Jurkat, Clone E6-1 (cell line): ENCODE results near the gene RIC1. TPM values are rescaled to one million over a fixed set of nuclear protein-coding genes. Genes with fewer than 3 reads are reported as not detected.
"Not testable (repeated sequence)": the region's sequence is repeated elsewhere in the genome, so short reads cannot be mapped to it uniquely, and the experiment has no call there.

Experiments used
- DNase-seq: peaks from one replicate; pipeline ENCODE4 v3.0.0-alpha.2; 2011; ENCODE audit warnings: low read depth, low spot score
- H3K4me3 ChIP-seq: 2 replicates; pipeline ENCODE4 v1.5.1; 2011; ENCODE audit warnings: mild to moderate bottlenecking, low read length, control low read depth, moderate library complexity
- polyA plus RNA-seq: library from polyadenylated mRNA; unstranded; fragments of >200 nt; gene quantifications from one replicate; pipeline ENCODE4 v1.2.1, GENCODE V29; 2012; ENCODE audit warnings: missing spikeins; ENCODE audit not compliant: insufficient read length, insufficient read depth

The RIC1 gene, protein sequence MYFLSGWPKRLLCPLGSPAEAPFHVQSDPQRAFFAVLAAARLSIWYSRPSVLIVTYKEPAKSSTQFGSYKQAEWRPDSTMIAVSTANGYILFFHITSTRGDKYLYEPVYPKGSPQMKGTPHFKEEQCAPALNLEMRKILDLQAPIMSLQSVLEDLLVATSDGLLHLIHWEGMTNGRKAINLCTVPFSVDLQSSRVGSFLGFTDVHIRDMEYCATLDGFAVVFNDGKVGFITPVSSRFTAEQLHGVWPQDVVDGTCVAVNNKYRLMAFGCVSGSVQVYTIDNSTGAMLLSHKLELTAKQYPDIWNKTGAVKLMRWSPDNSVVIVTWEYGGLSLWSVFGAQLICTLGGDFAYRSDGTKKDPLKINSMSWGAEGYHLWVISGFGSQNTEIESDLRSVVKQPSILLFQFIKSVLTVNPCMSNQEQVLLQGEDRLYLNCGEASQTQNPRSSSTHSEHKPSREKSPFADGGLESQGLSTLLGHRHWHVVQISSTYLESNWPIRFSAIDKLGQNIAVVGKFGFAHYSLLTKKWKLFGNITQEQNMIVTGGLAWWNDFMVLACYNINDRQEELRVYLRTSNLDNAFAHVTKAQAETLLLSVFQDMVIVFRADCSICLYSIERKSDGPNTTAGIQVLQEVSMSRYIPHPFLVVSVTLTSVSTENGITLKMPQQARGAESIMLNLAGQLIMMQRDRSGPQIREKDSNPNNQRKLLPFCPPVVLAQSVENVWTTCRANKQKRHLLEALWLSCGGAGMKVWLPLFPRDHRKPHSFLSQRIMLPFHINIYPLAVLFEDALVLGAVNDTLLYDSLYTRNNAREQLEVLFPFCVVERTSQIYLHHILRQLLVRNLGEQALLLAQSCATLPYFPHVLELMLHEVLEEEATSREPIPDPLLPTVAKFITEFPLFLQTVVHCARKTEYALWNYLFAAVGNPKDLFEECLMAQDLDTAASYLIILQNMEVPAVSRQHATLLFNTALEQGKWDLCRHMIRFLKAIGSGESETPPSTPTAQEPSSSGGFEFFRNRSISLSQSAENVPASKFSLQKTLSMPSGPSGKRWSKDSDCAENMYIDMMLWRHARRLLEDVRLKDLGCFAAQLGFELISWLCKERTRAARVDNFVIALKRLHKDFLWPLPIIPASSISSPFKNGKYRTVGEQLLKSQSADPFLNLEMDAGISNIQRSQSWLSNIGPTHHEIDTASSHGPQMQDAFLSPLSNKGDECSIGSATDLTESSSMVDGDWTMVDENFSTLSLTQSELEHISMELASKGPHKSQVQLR (N-terminal part only)
- polyA plus RNA-seq: 14.2 TPM

GRCh38 chr9:5628530-5629311 lies at the start of gene RIC1:
TSS of gene RIC1 (plus strand) at chr9:5629107. CDS start at chr9:5629310, 203 bp downstream.
- peak within 1 kb of the TSS; percentile 98 for H3K4me3 ChIP-seq
- DNase-seq: peak; percentile 84

GRCh38 chr9:5579881-5580280 lies 49.0 kb upstream of the RIC1 start:
- no peak overlapping the region for H3K4me3 ChIP-seq
- DNase-seq: no peak

DNA sequence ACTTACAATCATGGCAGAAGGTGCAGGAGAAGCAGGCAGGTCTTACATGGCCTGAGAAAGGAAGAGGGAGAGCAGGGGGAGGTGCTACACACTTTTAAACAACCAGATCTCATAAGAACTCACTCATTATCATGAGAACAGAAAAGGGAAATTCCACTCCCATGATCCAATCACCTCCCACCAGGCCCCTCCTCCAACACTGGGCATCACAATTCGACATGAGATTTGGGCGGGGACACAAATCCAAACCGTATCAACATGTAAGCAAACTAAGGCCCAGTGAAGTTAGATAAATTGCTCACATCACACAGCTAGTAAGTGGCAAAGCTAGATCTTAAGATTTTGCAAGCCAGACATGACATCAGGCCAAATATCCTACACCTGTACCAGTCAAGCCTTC lies 48.3 kb upstream of the RIC1 start:
- H3K4me3 ChIP-seq: no peak overlapping the region
- DNase-seq: no peak

DNA sequence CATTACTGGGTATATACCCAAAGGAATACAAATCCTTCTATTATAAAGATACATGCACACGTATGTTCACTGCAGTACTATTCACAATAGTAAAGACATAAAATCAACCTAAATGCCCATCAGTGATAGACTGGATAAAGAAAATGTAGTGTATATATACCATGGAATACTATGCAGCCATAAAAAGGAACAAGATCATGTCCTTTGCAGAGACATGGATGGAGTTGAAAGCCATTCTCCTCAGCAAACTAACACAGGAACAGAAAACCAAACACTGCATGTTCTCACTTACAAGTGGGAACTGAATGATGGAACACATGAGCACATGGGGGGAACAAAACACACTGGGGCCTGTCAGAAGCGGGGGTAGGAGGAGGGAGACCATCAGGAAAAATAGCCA lies 47.2 kb upstream of the RIC1 start:
- DNase-seq: not testable (repeated sequence)

GRCh38 chr9:5582835-5583195 lies 46.1 kb upstream of the RIC1 start:
- DNase-seq: no peak
- H3K4me3 ChIP-seq: no peak overlapping the region

More for the DNA sequence above, 47.2 kb upstream of the RIC1 start:
- not testable (repeated sequence) for H3K4me3 ChIP-seq

GRCh38 chr9:5586391-5586802 lies 42.5 kb upstream of the RIC1 start:
- H3K4me3 ChIP-seq: no peak overlapping the region
- no peak for DNase-seq

DNA sequence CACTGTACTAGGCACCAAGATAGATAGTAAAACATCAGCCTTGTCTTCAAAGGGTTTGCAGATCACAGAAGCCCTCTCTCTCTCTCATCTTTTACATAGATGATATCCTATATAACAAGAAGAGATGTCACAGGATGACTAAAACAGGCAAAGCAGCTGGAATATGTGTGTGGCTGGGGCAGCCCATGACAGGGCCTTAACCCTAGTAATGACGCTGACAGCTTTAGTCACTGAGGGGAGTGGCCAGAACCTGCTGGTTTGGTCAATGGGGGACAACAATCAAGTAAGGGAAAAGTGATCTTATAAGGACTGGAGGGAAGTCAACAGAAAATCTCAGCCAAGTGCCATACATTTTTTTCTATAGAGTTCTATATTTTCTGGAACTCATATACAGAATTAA lies 41.9 kb upstream of the RIC1 start:
- no peak overlapping the region for H3K4me3 ChIP-seq
- DNase-seq: no peak

DNA sequence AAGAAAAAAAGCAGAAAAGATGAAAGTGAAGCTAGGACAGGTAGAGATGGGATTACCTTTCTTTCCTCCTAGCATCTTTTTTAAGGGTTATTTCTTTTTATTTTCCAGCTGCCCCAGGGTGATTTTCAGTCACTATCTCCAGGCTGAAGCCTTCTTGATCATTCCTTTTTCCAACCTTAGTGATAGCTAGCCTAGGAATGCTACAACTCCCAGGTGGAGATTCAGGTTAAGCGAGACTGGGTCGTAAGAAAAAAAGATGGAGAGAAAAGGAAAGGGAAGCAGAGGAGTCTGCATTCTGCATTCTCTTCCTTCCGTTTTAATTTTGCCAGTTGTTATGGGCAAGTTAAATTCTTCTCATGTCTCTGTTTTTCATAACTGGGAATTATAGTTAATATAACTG lies 36.7 kb upstream of the RIC1 start:
- no peak for DNase-seq
- no peak overlapping the region for H3K4me3 ChIP-seq

- no peak for DNase-seq
Observed at GRCh38 chr9:5592904-5593303, 36.0 kb upstream of the RIC1 start.

DNA sequence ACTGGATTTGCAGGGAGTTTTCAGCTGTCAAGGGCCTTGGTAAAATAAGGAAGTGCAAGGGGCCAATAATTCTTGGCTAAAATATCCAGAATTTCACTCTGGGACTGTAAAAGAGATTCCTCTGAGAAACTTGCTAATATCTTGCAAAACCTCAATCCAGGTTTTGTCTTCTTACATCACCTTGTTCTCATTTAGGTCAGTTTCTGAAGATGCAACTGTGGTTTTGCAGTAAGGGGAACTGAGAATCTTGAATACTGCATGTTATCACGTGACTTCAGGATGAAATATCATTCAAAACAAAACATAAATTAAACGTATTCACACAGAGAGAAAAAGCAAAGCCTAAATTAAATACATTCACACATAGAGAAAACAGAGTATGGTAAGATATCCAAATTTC lies 35.0 kb upstream of the RIC1 start:
- no peak for DNase-seq
- H3K4me3 ChIP-seq: no peak overlapping the region

More at GRCh38 chr9:5592904-5593303, 36.0 kb upstream of the RIC1 start:
- no peak overlapping the region for H3K4me3 ChIP-seq

DNA sequence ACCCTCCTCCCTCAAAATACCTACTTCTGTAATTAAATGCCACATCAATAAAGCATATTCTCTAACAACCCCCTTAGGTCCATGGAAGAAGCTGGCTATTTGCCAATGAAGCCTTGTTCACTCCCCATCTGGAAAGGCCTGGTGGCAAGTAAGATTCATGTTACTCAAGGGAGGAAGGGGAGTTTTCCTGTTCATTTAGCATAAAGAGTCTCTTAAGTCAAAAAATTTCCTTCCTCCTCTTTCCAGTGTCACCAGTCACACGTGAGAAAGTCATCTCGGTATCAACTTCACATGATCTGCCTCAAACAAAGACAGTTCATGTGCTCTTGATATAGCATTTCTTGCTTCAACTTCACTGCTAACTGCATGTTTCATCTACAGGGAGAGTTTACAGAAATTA lies 32.7 kb upstream of the RIC1 start:
- H3K4me3 ChIP-seq: no peak overlapping the region
- no peak for DNase-seq

GRCh38 chr9:5608298-5609225 lies 20.3 kb upstream of the RIC1 start:
- DNase-seq: no peak
- H3K4me3 ChIP-seq: no peak overlapping the region

- no peak overlapping the region for H3K4me3 ChIP-seq
- DNase-seq: no peak
Observed at GRCh38 chr9:5609226-5609596, 19.7 kb upstream of the RIC1 start.

GRCh38 chr9:5610491-5610890 lies 18.4 kb upstream of the RIC1 start:
- H3K4me3 ChIP-seq: no peak overlapping the region
- no peak for DNase-seq

GRCh38 chr9:5611321-5612184 lies 17.4 kb upstream of the RIC1 start:
- DNase-seq: no peak

DNA sequence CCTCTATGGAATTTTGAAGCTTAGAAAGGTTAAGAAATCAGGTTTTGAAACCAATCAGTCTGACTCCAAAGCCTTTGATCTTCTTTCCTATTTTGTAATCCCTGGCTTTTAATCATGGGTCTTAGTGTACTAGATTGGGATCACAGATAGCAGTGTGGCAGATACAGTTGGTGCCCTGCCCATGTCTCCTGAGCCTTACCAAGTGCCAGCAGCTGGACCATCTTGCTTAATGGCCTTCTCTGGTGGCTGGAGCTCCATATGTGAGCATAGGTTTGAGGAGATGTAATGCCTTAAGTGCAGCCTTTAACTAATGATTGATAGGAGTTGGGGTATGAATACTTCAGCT lies 16.7 kb upstream of the RIC1 start:
- no peak overlapping the region for H3K4me3 ChIP-seq
- no peak for DNase-seq

More at GRCh38 chr9:5611321-5612184, 17.4 kb upstream of the RIC1 start:
- H3K4me3 ChIP-seq: no peak overlapping the region

DNA sequence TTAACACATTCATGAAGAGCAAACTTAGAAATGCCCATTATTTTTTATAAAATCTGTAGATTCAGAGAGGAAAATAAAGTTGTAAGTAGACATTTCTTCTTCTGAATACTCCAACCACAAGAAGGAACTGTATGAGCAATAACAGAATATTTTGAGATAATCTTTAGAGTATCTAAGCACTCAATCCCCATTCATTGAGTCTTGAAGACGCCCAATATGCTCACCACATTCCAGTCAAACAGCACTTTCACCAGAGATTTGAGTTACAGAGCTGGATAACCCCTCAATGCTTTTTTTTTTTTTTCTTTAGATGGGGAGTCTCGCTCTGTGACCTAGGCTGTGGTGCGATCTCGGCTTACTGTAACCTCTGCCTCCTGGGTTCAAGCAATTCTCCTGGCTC lies 14.7 kb upstream of the RIC1 start:
- DNase-seq: no peak
- H3K4me3 ChIP-seq: no peak overlapping the region
